Activated effector memory CD4-positive, alpha-beta T cell treated with Interleukin-2 at 50 U/mL for 16 hours (primary cell): ENCODE data around the gene RNASEL.
A peak's percentile ranks its signal among the peaks of the same experiment; 100 is the strongest.
"Not testable (repeated sequence)": the region's sequence is repeated elsewhere in the genome, so short reads cannot be mapped to it uniquely, and the experiment has no call there.

Source experiments
- DNase-seq: peaks from one replicate; pipeline ENCODE4 v3.0.0-alpha.2; 2020

Gene RNASEL, protein sequence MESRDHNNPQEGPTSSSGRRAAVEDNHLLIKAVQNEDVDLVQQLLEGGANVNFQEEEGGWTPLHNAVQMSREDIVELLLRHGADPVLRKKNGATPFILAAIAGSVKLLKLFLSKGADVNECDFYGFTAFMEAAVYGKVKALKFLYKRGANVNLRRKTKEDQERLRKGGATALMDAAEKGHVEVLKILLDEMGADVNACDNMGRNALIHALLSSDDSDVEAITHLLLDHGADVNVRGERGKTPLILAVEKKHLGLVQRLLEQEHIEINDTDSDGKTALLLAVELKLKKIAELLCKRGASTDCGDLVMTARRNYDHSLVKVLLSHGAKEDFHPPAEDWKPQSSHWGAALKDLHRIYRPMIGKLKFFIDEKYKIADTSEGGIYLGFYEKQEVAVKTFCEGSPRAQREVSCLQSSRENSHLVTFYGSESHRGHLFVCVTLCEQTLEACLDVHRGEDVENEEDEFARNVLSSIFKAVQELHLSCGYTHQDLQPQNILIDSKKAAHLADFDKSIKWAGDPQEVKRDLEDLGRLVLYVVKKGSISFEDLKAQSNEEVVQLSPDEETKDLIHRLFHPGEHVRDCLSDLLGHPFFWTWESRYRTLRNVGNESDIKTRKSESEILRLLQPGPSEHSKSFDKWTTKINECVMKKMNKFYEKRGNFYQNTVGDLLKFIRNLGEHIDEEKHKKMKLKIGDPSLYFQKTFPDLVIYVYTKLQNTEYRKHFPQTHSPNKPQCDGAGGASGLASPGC

DNA sequence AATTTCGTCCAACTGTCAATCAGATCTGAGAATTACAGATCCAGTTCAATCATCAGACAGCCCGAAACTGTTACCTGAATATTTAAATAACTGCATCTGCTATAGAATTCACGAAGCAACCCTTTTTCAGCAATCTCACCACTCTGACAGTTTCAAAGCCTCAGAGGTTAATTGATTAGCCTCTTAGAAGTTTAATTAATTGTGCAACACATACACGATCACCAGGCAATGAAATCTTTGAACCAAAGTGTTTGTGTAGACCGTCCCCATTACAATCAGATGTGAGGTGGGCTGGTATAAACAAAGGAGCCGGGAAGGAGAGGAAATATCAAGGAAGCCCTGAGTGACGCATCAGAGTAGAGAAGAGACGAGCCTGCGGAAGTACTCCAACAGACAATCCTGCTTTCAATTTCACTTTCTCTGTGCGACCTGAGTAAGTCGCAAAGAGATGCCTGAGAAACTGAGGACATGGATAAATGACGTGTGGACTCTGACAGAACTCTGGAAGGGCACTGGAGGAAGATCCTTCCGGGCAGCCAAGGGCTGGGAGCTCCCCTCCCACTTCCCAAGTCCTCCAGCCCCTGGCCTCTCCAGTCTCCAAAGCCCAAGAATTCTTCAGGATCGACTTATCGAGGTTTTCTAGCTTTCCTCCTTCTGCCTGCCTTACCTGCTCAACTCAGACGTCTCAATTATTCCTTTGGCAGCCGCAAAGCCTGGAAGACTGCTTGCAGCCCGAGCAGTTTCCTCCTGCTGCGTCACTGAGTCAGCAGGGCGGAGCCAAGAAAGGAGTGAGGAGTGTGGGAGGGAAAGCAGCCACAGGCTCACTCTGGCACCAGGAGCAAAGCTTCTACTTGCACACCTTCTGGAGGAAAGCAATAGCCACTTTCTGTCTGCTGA, at the start of gene RNASEL:
Gene RNASEL (minus strand): TSS at position 757 of the 897 bp plus-strand sequence. CDS start 2,450 bp downstream, outside the sequence.
- peak; percentile 43 for DNase-seq

DNA sequence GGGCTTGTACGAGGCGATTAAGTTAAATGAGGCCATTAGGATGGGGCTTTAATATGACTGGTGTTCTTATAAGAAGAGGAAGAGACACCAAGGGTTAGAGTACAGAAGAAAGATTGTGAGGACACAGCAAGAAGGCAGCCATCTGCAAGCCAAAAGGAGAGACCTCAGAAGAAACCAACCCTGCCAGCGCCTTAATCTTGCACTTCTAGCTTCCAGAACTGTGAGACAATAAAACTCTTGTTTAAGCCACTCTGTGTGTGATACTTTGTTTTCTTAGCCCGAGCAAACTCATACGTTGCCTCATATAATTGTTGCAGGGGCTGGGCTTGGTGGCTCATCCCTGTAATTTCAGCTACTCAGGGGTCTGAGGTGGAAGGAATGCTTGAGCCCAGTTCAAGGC, 48.7 kb upstream of the RNASEL start:
- DNase-seq = no peak

DNA sequence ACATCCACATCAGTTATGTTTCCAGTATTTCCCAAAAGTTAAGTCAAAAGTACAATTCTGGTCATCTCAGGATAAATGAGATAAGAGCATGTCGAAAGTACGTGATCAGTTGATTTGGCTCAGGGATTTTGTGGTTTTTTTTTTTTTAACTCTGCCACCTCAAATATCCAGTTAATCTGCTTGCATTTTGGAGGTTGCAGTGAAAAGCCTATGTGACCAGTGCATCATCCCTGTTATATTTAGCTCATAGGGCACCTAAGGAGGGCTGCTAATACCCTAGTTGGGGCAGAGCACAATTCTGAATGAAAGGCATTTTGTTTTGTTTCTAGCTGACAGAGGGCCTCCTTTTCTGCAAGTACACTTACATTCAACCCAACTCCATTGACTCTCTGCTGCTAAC, 46.8 kb upstream of the RNASEL start:
- DNase-seq = no peak

DNA sequence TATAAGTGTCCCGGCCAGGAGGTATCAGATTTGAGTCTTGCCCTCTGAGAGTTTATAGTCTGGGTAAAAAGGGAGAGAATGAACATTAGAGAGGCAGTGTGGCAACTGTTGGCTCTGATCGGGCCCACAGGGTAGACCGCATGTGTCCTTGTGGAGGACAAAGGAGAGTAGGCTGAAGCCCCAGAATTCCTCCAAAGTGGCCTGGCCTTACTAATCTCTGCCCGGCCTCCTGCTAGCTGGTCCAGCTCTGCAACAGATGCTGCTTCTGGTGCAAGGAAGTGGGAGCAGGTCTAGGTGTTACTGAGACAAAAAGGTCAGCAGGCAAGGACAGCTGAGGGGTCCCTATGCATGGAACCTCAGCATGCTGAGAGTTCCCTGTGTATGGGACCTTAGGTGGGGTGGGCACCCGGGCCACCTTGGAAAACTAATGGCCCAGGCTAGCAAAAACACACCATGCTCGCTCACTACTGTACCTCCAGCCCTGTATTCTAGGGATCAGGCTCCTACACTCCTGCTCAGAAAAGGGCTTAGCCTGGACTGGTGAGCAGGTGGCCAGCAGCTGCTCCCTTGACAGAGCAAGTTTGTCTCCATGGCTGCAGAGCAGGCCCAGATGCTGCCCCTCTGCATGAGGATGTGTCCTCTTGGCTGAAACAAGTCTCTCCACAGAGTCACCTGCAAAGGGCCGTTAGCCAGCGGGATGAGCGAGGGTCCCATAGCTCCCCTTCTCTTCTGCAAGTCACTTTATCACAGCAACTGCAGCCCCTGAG, 45.4 kb upstream of the RNASEL start:
- no peak for DNase-seq

DNA sequence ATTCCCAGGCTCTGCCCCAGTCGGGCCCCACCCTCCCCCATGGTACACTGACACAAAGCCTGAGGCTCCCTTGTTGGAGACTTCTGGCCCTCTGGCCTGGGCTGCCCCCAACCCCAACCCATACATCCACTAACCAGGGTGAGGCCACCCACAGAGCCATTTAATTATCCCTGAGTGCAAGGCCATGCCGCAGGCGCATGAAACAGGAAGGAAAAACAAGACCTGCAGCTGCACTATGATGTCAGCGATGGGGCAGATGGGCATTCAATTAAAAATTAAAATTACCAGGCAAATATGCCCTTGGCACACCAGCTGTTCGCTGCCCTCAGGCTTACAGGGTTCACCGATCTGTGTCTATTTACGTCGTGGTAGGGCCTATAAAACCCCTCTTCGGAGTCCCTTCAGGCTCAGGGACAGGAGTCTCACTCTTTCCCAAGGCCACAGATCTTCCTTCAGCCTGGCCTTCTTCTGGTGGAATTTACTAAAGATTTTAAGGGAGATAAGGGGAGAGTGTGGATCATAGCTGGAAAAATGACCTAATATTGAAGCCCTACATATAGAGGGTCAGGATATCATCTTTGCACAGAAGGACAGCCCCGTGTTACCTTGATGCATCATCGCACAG, 44.7 kb upstream of the RNASEL start:
- no peak for DNase-seq

DNA sequence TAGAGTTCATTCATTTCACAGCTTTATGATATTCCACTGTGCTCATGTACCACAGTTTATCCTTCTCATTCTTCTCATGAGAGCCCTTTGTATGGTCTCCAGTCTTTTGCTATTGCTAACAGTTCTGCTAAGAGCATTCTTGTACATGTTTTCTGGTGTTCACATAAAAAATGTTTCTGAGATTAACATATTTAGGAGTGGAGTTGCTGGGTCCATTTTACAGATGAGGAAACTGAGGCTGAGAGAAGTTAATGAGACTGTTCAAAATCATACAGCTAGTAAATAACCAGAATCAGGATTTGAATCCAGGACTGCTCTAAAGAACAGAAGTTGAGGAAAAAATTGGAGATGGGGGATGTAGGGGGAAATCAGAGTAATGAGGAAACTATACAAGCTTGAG, 44.0 kb upstream of the RNASEL start:
- DNase-seq = no peak

DNA sequence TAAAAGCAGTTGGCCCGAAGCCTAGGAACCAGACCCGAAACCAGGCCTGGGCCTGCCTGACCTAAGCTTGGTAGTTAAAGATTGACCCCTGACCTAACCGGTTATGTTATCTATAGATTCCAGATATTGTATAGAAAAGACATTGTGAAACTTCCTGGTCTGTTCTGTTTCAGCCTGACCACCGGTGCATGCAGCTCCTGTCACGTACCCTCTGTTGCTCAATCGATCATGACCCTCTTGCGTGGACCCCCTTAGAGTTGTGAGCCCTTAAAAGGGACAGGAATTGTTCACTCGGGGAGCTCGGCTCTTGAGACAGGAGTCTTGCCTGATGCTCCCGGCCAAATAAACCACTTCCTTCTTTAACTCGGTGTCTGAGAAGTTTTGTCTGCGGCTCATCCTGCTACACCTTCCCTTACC, 43.4 kb upstream of the RNASEL start:
- DNase-seq = not testable (repeated sequence)

DNA sequence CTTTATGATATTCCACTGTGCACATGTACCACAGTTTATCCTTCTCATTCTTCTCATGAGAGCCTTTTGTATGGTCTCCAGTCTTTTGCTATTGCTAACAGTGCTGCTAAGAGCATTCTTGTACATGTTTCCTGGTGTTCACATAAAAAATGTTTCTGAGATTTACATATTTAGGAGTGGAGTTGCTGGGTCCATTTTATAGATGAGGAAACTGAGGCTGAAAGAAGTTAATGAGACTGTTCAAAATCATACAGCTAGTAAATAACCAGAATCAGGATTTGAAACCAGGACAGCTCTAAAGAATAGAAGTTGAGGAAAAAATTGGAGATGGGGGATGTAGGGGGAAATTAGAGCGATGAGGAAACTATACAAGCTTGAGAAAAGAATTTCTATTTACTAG, 42.9 kb upstream of the RNASEL start:
- DNase-seq = no peak

DNA sequence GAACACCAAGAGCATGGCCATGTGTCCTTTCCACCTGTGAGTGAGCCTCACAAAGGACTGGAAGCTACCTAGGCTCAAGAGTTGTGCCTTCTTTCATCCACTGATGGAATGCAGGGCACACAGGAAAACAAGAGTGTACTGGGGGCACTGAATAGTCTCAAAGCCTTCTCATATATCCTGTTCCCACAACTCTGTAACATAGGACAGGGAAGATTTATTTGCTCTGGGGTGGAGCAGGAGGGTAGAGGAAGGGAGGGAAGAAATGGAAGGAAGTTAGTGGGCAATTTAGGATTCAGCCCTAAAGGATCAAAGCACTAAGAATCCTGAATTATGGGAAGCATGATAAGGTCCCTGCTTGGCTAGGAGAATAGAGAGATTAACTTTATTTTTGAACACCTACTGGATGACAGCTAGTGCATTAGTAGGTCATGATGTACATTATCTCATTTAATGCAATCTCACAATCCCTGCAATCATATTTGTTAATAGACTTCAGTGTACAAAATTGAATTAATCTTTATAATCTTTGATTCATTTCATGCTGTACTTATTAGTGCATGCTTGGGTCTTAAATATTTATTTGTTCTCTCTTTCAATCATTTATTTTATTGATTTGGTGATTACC, 42.1 kb upstream of the RNASEL start:
- no peak for DNase-seq

DNA sequence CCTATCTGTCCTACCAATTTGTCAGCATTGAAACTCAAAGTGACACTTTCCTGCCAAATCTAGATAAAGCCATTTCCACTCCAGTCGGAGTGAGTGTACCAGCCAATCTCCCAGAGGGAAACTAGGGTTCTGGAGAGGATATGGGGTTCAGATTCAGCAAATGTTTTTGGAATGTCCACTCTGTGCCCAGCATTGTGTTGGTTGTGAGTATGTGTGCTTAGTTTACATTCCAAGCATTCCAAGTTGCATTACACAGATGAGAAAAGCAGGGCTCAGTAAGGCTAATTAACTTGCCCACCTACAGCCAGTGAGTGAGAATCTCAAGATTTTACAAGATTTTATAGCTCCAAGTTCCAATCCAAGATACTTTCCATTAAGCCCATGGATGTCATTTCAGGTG, 41.5 kb upstream of the RNASEL start:
- no peak for DNase-seq

DNA sequence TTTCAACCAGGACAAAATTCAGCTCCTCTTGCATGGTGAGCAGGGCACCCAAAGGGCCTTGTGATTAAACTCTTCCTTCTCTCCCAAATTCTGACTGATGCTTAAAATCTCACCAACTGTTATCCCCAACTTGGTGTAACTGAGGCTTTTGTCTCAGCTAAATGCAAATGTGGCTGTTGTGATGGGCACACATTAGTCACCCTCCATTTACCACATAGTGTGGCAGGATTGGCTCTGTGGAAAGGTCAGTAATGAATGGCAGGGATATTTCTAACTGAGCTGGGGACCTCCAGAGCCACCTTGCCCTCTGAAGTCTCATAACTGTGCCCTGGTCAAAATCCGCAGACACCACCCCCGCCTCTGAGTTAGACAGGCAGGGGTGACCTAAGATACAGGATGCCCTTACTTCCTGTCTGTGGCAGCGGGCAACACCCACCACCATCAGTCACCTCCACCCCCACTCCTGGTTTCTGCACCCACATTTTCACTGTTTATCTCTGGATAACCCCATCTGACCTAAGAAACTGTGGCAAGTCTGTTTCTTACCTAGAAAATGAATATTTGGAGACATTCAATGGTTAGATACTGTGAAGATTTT, 40.5 kb upstream of the RNASEL start:
- DNase-seq = peak; percentile 33

DNA sequence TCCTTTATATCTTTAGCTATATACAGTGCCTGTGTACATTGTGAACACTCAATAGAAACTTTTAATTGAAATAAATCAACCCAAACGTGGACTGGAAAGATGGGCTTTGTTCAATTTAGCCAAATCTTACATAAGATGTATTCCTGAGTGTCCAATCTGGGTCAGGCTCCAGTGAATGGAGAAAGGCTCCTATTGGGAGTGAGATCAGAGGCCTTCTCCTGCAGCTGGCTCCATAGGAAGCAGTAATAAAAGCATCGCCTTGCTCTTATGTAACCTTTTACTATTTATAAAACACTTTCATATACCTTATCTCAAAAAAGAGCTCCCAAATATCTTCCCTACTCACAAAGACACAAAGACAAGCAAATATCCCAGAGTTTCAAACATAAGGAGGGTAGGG, 40.0 kb upstream of the RNASEL start:
- no peak for DNase-seq

DNA sequence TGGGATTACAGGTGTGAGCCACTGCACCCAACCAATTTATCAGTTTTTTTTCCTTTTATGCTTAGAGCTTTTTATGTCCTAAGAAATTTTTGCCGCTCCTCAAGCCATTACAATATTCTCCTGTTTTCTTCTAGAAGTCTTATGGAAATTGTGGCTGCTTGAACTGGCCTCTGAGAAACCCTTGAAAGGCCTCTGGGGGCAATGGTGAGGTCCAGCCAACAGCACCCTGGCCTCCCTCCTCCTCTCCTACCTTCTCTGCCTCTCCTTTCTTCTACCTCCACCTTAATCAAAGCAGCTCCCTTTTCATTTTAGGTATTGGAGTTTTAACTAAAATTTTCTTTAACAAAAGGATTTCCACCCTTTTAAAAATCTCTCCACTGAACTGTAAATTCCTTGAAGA, 39.6 kb upstream of the RNASEL start:
- no peak for DNase-seq

DNA sequence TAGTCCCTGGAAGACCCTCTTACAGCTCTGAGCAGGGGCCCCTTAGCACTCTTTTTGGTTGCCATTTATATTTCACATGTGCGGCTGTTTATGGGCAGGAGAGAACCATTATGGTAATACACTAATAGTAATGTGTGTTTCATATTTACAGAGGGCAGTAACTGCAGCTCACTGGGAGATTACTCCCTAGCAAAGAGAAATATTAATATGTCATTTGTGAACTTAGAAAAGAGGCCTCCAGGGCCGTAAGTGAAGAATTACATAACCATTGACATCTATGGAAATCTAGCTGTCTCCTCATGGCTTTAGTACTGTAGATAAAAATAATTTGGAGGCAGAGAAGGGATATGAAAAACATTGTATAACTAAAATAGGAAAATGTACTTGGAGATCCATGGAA, 38.6 kb upstream of the RNASEL start:
- no peak for DNase-seq

DNA sequence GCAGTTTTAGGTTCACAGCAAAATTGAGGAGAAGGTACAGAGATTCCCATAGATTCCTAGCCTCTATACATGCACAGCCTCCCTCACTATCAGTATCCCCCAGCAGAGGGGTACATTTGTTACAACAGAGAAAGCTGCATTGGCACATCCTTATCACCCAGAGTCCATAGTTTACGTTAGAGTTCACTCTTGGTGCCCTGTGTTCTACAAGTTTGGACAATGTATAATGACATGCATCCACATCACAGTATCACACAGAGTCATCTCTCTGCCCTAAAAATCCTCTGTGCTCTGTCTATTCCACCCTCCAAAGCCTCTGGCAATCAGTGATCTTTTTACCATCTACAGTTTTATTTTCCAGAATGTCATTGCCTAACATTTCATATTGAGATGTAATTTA, 37.5 kb upstream of the RNASEL start:
- no peak for DNase-seq

DNA sequence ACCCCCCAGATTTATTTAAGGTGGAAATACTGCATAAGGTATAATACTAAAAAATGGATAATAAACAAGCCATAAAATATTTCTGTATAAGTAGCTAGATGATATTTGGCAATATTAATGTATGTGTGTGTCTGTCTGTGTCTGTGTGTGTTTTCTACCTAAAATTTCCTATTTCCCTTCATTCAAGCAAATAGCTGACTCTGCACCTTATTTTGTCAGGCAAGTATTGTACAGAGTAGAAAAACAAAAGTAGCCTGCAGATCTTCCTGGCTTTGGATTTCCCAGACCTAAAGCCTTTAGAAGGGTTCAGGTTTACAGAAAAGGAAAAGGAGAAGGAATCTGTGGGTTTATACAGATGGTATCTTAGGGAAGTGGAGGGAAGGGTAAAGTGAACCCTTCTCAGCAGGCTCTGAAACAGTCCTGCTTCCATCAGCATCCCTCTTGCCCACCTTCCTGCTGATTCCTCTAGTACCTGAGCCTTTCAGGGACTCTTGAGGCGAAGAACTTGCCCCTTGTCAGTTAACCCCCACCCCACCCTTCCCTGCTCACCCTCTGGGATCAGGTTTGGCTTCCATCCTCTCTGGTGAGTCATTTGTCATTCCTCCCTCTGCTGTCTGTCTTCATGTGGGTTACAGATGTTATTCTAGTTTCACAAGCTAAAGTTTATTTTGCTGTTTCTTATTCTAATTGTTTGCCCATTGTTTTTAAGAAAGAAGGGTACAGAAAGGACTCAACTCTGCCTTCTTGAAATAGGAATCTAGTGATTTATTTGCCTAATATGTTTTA, 36.9 kb upstream of the RNASEL start:
- no peak for DNase-seq

DNA sequence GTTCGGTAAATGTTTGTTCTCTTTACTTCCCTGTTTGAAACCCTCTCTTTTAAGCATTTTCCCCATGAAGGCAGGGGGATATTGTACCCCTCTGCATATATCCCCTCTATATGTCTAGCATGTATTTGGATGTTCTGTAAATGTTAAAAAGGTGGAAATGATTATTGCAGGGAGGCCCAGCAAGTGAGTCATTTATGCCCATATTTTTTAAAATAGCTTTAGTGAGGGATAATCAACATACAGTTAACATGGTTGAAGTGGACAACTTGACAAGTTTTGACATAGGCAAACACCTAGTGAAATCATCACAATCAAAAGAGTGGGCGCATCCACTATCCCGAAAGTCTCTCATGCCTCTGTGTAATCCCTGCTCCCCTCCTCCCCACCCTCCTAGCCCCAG, 36.0 kb upstream of the RNASEL start:
- DNase-seq = no peak

DNA sequence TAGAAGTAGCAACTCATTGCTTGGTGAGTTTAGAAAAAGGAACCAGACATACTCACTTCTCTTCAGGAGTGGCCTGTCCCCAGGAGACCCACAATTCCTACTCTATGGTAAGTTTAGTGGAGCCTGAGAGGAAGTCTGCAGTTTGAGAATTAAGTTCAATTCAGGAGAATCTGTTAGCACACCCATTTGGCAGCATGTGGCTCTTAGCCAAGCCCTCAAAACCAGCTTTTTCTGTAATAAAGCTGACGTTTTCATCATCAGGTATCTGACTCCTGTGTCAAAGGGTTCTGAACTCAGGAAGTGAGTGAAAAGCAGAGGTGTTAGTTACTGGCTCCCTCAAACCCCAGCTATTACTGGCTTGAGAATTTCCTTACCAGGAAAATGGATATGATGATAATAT, 35.5 kb upstream of the RNASEL start:
- no peak for DNase-seq

DNA sequence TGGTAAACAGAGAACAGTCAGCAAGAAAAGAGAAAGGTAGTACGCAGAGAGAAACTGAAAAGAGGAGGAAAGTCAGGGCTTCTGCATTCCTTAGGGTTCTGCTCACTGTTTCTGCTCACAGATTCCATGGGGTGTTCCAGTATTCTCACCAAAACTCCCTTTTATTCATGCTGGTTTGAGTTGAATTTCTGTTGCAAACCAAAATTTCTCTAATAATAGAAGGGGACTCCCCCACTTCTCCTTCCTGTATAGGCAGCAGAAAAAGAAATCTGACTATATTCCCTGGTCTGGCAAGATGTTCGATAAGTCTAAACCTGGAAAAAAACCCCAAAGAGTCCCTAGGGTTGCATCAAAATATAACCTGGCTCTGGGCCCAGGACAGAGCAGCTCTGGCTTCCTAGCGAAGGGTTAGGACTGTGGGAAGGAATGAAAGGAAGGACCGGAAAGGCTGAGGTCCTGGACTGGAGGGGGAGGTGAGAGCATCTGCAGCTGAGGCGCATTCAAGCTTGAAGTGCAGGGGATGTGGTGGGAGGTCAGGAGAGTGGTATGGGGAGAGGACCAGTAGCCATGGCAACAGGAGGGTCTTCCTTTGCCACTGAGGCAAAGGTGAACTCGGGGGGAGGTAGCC, 34.0 kb upstream of the RNASEL start:
- no peak for DNase-seq

DNA sequence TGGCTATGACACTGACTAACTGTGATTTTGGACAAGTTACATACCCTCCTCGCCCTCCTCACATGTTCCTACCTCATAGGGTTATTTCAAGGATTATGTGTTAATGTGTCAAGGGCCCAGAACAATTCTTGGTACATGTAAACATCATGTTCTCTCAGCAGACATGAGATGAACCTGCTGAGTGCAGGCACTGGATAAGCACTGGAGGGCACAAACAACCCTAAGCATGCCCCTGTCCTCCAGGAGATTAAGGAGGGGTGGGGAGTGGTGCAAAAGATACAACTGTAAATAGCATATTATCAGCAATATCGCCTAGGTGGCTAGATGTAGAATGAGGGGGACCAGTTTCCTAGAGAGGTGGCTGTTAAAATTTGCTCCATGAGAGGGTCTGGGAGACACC, 32.9 kb upstream of the RNASEL start:
- DNase-seq = no peak
